HUDEP-2 (cell line): ENCODE data around the gene AK3.
"Not testable (repeated sequence)": the region's sequence is repeated elsewhere in the genome, so short reads cannot be mapped to it uniquely, and the experiment has no call there.

ENCODE experiments used
- DNase-seq, 76 experiments: peaks; one replicate each; lab custom pipeline; 2025; ENCODE audit not compliant: unreplicated experiment in 76 of 76; lab: John Stamatoyannopoulos, UW

AK3 gene

DNA sequence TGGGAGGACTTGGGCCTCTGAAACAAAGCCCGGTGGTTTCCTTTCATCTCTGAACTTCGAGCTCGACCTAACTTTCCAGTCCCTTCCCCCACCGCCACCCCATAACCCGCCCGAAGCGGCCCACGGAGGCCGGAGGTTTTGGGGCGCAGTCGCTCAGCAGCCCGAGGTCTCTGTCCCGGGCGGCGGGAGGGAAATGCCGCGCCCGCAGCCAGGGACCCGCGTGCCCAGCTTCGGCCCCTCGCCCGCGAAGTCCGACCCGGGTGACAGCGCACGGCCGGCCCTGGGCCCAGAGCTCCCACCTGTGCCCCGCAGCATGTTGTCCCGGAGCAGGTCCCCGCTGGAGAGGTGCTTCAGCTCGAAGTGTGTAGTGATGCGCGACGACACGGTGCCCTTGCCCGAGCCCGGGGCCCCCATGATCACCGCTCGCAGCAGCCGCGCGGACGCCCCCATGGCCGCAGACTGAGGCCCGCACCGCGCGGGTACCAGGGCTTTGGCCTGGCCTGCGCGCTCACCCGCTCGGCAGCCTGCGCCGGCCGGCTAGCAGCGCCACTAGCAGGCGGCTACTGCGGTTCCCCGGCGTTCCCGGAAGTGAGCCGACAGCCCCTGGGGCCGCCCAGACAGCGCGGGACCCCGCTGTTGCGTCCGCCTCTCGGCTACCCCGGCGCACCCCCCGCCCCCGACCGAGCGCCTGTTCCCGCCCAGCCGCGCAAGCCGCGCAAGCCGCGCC is at the start of gene AK3:
TSS of gene AK3 (minus strand) at position 565 of the 727 bp plus-strand sequence. CDS start at position 450, 115 bp downstream.
- DNase-seq, result peak in 75 of 76 experiments; percentile 14 to 85 (median 71)

DNA sequence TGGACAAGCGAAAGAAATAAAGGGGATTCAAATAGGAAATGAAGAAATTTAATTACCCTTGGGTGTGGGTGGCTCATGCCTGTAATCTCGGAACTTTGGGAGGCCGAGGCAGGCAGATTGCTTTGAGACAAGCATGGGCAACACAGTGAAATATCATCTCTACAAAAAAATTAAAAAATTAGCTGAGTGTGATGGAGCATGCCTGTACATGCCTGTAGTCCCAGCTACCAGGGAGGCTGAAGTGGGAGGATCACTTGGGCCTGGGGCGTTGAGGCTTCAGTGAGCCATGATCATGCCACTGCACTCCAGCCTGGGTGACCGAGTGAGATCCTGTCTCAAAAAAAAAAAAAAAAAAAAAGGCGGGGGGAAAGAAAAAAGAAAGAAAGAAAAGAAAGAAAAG is 47.7 kb upstream of the AK3 start:
- DNase-seq, result no peak

DNA sequence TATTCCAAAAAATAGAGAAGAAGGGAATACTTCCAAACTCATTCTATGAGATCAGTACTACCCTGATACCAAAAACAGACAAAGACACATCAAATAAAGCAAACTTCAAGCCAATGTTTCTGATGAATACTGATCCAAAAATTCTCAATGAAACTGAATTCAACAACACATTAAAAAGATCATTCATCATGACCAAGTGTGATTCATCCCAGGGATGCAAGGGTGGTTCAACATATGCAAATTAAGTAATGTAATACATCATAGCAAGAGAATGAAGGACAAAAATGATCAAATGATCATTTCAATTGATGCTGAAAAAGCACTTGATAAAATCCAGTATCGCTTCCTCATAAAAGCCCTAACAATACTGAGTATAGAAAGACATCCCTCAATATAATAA is 46.9 kb upstream of the AK3 start:
- DNase-seq, result no peak

DNA sequence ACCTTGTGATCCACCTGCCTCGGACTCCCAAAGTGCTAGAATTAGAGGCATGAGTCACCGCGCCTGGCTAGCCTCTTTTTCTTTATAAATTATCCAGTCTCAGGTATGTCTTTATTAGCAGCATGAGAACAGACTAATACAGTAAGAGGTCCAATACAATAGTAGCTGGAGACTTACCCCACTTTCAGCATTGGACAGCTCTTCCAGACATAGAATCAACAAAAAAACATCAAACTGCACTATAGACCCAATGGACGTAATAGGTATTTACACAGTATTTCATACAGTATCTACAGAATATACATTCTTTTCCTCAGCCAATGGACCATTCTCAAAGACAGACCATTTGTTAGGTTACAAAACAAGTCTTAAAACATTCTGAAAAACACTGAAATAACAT is 45.6 kb upstream of the AK3 start:
- no peak for DNase-seq

DNA sequence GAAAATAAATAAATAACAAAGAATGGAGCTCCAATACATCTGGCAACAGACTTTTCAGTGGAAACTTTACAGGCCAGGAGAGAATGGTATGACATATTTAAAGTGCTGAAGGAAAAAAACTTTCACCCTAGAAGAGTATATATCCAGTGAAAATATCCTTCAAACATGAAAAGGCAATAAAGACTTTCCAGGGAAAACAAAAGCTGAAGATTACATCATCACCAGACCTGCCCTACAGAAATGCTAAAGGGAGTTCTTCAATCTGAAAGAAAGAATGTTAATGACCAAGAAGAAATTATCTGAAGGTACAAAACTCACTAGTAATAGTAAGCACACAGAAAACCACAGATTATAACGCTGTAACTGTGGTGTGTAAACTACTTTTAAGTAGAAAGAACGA is 43.4 kb upstream of the AK3 start:
- no peak for DNase-seq

DNA sequence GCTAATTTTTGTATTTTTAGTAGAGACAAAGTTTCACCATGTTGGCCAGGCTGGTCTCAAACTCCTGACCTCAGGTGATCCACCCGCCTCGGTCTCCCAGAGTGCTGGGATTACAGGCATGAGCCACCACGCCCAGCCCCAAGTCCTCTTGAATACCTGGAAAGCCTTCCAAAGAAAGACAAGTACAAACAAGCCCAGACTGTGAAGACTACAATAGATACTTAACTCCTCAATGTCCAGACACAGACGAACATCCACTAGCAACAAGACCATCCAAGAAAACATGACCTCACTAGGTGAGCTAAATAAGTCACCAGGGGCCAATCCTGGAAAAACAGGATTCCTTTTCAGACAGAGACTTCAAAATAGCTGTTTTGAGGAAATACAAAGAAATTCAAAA is 42.2 kb upstream of the AK3 start:
- not testable (repeated sequence) for DNase-seq

DNA sequence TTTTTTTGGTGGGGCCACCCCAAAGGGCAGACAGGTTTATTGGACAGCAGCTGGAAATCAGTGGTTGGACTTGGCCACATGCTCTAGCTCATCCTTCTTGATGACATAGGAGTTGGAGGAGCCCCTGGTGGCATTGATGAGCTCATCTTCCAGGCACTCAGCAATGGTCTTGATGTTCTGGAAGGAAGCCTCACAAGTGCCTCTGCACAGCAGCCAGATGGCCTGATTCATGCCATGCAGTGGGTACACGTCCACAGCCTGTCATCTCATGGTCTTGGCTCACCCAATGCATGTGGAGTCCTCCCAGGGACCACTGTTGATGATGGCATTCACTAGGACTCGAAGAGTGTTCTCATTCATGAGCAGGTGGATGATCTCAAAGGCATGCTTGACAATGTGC is 40.4 kb upstream of the AK3 start:
- DNase-seq, result no peak

DNA sequence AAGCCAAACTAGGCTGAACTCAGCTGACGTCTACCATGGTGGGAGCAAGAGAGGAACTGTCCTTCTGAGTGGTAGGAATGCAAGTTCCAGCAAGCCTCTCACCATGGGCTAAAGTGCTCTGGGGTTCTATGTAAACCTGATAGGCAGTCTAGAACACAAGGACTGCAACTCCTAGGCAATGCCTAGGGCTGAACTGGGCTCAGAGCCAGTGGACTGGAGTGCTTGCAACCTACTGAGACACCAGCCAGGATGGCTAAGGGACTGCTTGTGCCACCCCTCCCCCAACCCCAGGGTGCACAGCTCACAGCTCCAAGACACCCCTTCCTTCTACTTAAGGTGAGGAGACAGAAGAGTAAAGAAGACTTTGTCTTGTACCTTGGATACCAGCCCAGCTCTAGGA is 39.6 kb upstream of the AK3 start:
- peak in 2 of 76 experiments; percentile 12 to 46 for DNase-seq

DNA sequence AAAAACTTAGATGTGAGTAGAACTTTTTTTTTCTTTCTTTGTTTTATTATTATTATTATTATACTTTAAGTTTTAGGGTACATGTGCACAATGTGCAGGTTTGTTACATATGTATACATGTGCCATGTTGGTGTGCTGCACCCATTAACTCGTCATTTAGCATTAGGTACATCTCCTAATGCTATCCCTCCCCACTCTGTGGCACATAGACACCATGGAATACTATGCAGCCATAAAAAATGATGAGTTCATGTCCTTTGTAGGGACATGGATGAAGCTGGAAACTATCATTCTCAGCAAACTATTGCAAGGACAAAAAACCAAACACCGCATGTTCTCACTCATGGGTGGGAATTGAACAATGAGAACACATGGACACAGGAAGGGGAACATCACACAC is 34.0 kb upstream of the AK3 start:
- not testable (repeated sequence) for DNase-seq

DNA sequence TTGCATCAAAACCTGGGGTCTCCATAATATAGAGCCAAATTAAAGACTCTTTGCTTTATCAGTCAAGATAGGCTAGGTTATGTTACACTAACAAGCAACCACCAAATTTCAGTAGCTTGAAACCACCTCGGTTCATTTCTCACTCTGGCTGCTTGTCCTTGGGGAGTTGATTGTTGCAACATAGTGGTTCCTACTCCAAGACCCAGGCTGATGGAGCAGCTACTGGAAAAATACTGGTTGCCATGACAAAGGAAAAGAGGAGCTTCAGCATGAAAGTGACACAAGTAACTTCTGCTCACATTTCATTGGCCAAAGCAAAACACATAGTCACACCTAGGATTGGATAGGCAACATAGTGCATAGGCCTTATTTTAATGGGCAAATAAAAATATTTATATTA is 33.2 kb upstream of the AK3 start:
- DNase-seq, result no peak

DNA sequence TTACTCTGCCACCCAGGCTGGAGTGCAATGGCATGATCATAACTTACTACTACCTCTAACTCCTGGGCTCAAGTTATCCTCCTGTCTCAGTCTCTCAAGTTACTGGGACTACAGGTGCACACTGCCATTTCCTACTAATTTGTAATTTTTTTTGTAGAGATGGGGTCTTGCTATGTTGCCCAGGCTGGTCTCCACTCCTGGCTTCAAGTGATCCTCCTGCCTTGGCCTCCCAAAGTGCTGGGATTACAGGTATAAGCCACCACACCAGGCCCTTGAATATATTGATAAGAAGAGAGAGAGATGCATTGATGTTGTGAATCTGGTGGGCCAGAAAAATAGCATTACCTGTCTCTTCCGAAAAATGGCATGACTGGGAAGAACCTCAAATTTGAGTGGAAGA is 30.8 kb upstream of the AK3 start:
- no peak for DNase-seq

DNA sequence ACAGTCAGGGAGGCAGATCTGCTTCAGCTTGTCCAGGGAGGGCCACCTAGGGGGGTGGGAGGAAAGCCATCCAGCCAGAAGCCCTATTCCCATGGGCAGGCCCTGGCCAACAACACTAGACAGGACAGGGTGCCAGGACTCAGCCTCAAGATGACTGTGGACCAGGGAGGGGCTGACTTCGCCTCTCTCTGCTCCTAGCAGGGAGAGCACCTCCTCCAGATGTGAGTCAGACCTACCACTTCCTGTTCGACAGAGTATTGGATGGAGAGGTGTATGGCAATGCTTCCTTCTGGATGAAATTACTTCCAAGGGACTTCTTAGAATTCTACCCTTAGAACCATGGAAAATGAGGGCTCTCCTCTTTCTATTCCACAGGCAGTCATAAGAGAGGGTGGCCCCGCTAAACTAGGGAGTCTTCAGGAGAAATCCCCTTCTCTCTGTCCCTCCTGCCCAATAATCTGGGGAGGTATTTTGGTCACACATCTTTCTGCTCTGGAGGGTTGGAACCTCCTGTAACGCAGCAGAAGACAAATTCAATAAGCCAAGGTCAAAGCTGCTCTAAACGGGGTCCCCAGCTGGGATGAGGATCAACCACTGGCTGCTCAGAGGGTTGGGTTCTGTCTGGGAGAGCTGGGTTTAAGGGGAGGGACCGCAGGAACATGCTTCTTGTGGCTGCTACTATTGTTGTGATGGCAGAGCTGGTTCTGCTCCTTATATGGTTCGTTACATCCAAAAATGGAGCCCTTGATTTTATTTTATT is 28.5 kb upstream of the AK3 start:
- peak in 5 of 76 experiments; percentile 9 to 31 (median 17) for DNase-seq

DNA sequence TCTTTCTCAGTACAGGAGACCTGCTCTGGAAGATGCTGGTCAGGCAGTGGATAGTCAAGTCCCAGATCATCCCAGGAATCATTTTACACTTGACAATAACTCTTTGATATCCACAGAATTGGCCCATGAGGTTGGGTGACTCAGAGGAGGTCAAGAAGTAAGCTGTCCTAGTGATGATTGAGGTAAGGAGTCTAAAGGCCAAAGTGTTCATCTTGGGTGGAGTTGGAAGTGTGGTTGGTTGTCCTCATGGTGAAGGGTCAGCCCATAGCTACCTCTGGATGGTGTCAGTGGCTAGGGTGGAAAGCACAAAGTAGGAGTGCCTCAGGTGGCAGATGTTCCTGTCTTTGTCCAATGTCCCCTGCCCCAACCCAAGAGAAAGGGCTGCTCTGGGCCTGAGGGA is 27.7 kb upstream of the AK3 start:
- no peak for DNase-seq

DNA sequence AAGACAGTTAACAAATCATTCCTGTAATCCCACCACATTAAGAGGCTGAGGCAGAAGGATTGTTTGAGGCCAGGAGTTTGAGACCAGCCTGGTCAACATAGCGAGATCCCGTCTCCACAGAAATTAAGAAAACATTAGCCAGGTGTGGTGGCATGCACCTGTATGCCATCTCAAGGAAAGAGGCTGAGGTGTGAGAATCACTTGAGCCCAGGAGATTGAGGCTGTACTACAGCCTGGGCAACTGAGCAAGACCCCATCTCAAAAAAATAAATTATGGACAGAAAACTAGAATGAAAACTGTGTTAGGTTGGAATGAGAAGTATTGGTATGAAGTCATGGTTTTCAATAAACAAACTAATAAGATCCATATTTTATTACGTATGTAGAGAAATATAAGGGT is 23.0 kb upstream of the AK3 start:
- DNase-seq, result no peak

DNA sequence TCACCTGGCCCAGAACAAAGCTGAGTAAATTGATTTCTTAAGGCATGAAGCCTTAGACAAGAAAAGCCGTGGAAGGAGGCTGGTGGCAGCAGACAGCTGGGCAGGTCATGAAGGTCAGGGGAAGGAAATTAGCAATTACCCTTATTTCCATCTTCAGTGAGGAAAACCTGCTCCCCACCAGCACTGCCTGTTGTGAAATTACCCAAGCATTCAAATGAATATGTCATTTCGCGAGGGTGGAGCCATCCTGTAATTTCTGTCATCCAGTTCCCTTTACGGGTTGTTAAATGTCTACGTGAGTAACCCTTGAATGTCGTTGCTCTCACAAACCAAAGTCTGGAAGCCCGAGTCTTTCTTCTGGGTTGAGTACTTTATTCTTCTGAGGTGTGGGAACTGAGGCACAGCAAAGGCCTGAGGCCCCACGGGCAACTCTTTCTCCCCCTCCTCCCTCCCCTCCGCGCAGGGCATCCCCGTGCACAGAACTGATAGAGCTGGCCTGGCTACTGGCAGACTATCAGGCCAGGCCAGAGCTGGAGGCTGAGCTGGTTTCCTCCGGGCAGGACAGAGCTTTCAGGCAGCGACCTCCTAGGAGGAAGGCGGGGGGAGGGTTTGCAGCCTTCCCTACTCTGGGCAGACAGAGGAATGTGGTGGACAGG is 22.0 kb upstream of the AK3 start:
- peak in 75 of 76 experiments; percentile 19 to 86 (median 68) for DNase-seq

DNA sequence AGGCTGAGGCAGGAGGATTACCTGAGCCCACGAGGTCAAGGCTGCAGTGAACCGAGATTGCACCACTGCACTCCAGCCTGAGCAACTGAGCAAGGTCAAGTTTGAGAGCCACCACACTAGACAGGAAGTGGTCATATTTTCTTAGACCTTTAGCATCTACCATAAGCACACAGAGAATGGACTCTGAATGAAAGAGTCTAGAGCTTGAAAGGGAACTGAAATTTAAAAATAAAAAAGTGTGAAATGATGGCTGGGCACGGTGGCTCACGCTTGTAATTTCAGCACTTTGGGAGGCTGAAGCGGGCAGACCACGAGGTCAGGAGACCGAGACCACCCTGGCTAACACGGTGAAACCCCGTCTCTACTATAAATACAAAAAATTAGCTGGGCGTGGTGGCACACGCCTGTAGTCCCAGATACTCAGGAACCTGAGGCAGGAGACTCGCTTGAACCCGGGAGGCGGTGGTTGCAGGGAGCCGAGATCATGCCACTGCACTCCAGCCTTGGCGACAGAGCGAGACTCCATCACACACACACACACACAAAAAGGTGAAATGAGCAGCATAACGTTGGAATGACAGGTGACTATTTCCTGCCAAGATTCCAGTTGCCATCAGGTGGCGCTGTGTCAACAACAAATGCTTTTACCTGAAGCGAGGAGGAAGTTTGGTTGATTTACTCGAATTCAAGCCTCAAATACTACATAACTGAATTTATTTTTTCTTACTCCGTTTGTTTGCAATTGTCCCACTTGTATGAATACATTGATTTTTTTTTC is 21.3 kb upstream of the AK3 start:
- peak in 73 of 76 experiments; percentile 5 to 84 (median 61) for DNase-seq

DNA sequence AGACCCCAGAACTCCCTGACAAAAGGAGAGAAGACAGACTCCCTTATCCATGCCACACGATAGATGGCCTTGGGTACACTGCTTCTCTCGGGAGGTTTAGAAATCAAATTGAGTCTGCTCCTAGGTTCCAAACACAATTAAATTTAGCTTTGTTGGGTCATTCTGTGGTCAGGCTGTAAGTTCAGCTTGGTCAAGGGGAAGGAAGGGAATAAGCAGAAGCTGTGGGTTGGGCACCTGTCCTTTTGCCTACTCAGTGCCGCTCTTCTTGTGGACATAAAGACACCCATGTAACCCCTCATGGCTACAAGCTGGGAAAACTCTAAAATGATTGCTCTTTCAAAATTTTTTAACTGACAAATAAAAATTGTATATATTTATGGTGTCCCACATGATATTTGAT is 19.1 kb upstream of the AK3 start:
- DNase-seq, result no peak

DNA sequence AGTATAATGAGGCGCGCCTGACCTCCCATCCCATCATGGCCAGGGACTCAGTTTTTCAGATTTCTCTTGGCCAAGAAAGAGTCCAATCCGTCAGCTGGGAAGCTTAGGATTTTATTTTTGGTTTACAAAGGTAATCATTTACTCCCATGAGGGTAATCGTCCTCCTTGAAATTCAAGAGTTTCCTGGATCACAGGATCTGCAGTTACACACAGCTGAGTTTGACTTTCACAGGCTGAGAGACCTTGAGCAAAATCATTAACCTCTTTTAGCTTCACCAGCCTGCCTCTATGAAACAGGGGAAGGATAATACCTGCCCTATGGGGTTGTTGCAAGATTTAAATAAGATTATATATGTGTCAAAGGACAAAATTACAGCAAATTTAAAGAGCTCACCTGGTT is 15.4 kb upstream of the AK3 start:
- no peak for DNase-seq

DNA sequence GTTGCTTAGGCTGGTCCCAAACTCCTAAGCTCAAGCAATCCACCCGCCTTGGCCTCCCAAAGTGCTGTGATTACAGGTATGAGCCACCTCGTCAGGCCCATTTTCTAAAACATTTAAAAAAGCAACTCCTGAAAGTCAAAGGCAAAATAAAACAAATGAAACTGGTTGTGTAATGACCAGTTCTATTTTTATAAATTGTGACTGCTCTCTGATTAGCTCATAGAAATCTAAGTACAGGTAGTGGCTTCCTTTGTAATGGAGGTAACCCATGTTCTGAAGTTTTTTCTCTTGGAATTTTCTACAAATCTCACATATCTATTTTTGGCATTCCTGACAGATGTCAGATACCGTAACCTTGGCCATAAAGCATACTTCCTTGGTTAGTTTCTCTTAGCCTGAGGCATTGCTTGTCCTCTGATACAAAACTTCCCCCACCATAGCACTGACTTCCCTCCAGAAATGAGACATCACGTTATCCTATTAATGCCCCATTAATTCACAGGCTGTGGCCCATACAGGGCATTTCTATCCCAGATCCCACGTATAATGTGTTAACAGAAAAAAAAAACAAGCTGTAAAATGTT is 14.1 kb upstream of the AK3 start:
- DNase-seq, result no peak

DNA sequence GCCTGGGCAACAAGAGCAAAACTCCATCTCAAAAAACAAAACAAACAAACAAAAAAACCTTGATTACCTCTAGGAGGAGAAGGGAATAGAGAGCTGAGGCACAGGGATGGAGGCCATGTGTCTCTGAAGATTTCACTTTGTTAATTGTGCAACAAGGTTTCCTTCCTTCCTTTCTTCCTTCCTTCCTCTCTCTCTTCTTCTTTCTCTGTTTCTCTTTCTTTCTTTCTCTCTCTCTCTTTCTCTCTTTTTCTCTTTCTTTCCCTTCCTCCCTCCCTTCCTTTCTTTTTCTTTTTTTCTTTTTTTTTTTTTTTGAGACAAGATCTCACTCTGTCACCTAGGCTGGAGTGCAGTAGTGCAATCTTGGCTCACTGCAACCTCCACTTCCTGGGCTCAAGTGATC is 13.5 kb upstream of the AK3 start:
- DNase-seq, result not testable (repeated sequence)
